Pancreas (tissue), 10 donors: ENCODE results near the gene CLDN3. TPM values are rescaled to one million over a fixed set of nuclear protein-coding genes. Genes with fewer than 3 reads are reported as not detected.
A peak's percentile ranks its signal among the peaks of the same experiment; 100 is the strongest.
"Not testable (repeated sequence)": the region's sequence is repeated elsewhere in the genome, so short reads cannot be mapped to it uniquely, and the experiment has no call there.

Experiments used
- ATAC-seq, 4 donors: fragments of 200-7000 bp; cut with Tn5 transposase; one replicate each; pipeline versions ENCODE4 v1.8.0 to v1.9.1; 2020; ENCODE audit warnings: mild to moderate bottlenecking in 4 of 4, moderate library complexity in 4 of 4
- DNase-seq, 6 donors: peaks; one replicate each; pipeline ENCODE4 v3.0.0-alpha.2; 2020
- FAIRE-seq: peaks from 2 replicates; lab custom pipeline; 2012; peaks lifted over from hg19 to GRCh38; lab: Jason Lieb, UNC
- H3K27ac ChIP-seq, 4 donors: fragments of 200-600 bp; sonication (generic); 1 replicate in 3 of 4; 2 replicates in 1 of 4; pipeline versions ENCODE4 v1.5.0 to v1.8.0; 2020
- H3K27me3 ChIP-seq, 4 donors: fragments of 200-600 bp; one replicate each; pipeline ENCODE4 v1.8.0; 2021
- H3K36me3 ChIP-seq, 3 donors: fragments of 200-600 bp; sonication (generic) in 1 of 3; one replicate each; pipeline versions ENCODE4 v1.5.0 to v1.8.0; 2020 to 2021
- H3K4me1 ChIP-seq, 3 donors: fragments of 200-600 bp; one replicate each; pipeline ENCODE4 v1.8.0; 2021
- H3K4me3 ChIP-seq, 4 donors: fragments of 200-600 bp; sonication (generic) in 2 of 4; one replicate each; pipeline versions ENCODE4 v1.5.0 to v1.8.0; 2020 to 2021
- H3K9me3 ChIP-seq, 4 donors: fragments of 200-600 bp; one replicate each; pipeline ENCODE4 v1.8.0; 2021
- WGBS, 2 donors: extraction: QIAGEN DNeasy Blood & Tissue Kit; methylation state at CpG; one replicate each; pipeline ENCODE4 v1.1.7; 2013; 5-methylcytosine and 5-hydroxymethylcytosine counted together
- intact Hi-C, 3 donors: fragments of 100-400 bp; cut with DNase I; formaldehyde crosslinking; loops; one replicate each; pipeline versions ENCODE4 v1.11.1 to v1.14.2; 2022
- polyA plus RNA-seq, 2 donors: library from polyadenylated mRNA; stranded (reverse); fragments of 200-250 nt; gene quantifications; one replicate each; pipeline ENCODE4 v1.2.3, GENCODE V29; 2013
- total RNA-seq, 6 donors: library from RNA; stranded (reverse); fragmentation: NEBNext Ultra II Directional in 4 of 6; extraction: Animal tissue kit (Norgen Biotek cat#: 25700) in 4 of 6; gene quantifications; one replicate each; pipeline versions ENCODE4 v1.2.1 to v1.2.4, GENCODE V29; 2021 to 2023
- TF ChIP-seq, protein P1 (sequence below), 4 donors: fragments of 200-600 bp; sonication (generic) in 3 of 4; IDR thresholded peaks; one replicate each; pipeline versions ENCODE4 v1.5.0 to v1.8.0; 2021; ENCODE audit warnings: antibody characterized with exemption in 4 of 4
- donor health status: healthy with polysubstance abuse.
- donor health status: DM: no; HTN: no; CAD: no; lungs with moderate emphysema.
- donor health status: DM: no; HTN: no; CAD: no.
- donor health status: control.
- donor health status: control.
- donor health status: Bipolar disorder and iron deficiency.
- donor health status: DM: yes; HTN: yes; CAD: no.
- donor health status: DM: no; HTN: no; CAD: no.
- donor health status: DM: no; HTN: no; CAD: no.
- donor health status: DM: yes; HTN: yes; CAD: no.

CLDN3 gene
- total and polyA plus RNA-seq, 8 donors, result 42.9 to 122 (median 53.1) TPM

DNA sequence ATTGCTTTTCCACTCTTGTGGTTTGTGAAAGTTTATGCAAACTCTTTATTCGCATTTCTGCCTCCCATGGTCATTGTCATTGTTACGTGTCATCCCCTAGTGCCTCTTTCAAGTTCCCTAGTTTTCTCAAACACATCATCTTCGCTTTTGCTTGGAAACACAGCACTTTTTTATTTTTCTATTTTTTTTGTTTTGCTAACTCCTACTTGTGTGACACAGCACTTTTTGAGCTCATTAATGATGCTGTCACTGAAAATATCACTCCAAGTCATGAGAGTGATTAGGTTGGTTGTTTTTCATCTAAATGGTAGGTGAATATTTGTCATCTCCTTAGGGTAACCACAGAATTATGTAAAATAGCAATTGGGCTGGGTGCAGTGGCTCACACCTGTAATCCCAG lies 42.1 kb downstream of the CLDN3 start:
- TF ChIP-seq, protein P1, sequence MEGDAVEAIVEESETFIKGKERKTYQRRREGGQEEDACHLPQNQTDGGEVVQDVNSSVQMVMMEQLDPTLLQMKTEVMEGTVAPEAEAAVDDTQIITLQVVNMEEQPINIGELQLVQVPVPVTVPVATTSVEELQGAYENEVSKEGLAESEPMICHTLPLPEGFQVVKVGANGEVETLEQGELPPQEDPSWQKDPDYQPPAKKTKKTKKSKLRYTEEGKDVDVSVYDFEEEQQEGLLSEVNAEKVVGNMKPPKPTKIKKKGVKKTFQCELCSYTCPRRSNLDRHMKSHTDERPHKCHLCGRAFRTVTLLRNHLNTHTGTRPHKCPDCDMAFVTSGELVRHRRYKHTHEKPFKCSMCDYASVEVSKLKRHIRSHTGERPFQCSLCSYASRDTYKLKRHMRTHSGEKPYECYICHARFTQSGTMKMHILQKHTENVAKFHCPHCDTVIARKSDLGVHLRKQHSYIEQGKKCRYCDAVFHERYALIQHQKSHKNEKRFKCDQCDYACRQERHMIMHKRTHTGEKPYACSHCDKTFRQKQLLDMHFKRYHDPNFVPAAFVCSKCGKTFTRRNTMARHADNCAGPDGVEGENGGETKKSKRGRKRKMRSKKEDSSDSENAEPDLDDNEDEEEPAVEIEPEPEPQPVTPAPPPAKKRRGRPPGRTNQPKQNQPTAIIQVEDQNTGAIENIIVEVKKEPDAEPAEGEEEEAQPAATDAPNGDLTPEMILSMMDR (IDR thresholded peaks at IDR 0.05), result no peak
- FAIRE-seq (no peak), ATAC-seq (no peak), DNase-seq (no peak)
- intact Hi-C loops, result loop anchor here in 2 of 3 donors (5.0 to 10.0 kb wide), 2 partner anchors 121 to 123 kb away; no protein-coding TSS in a partner anchor
- no peak overlapping the region for H3K4me3 ChIP-seq
- no peaks in the 10 kb centered on the region for H3K9me3 ChIP-seq
- no peaks in the 10 kb centered on the region for H3K4me1 ChIP-seq
- no peak overlapping the region for H3K27ac ChIP-seq
- H3K27me3 ChIP-seq, result no peaks in the 10 kb centered on the region
- H3K36me3 ChIP-seq, result no peaks in the 10 kb centered on the region
- 80 to 82% methylated on average over 3 of the region's 3 CpGs for WGBS, 2 donors

- Histone ChIP-seq H3K4me3 (no peak overlapping the region), H3K36me3 (no peaks in the 10 kb centered on the region), H3K9me3 (no peaks in the 10 kb centered on the region), H3K27me3 (no peaks in the 10 kb centered on the region), H3K27ac (no peak overlapping the region), H3K4me1 (peaks cover 0 to 10% (median 4%) of the 10 kb centered on the region in 3 donors)
- DNase-seq (no peak), ATAC-seq (peak in 2 of 4 donors; percentile 2 to 4), FAIRE-seq (no peak)
- intact Hi-C loops, result loop anchor here in 2 of 3 donors (5.0 to 10.0 kb wide), 2 partner anchors 119 to 121 kb away; no protein-coding TSS in a partner anchor
- TF ChIP-seq, protein P1 (IDR thresholded peaks at IDR 0.05), result no peak
- 73 to 89% methylated on average over 1 of the region's 1 CpG for WGBS, 2 donors
Measured at GRCh38 chr7:73726083-73726466, 44.0 kb downstream of the CLDN3 start.

DNA sequence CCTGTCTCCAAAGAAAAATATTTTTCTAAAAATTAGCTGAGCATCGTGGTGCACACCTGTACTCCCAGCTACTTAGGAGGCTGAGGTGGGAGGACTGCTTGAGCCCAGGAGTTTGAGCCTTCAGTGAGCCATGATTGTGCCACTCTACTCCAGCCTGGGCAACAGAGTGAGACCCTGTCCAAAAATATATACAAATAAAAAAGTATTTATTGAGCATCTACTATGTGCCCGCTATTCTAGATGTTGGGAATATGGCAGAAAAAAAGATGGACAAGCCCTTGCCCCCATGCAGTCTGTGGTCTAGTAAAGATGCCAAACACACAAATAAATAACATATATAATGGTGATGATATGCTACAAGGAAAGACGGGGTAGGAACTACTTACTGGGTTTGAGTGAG lies 46.3 kb downstream of the CLDN3 start:
- DNase-seq (no peak), ATAC-seq (no peak), FAIRE-seq (no peak)
- no peak overlapping the region for H3K27ac ChIP-seq
- peaks cover 0 to 11% (median 4%) of the 10 kb centered on the region in 3 donors for H3K4me1 ChIP-seq
- H3K27me3 ChIP-seq, result no peaks in the 10 kb centered on the region
- H3K36me3 ChIP-seq, result no peaks in the 10 kb centered on the region
- intact Hi-C loops, result loop anchor here in 2 of 3 donors (5.0 to 10.0 kb wide), 2 partner anchors 119 to 122 kb away; no protein-coding TSS in a partner anchor
- no peaks in the 10 kb centered on the region for H3K9me3 ChIP-seq
- WGBS, 2 donors, result 82 to 92% methylated on average over 3 of the region's 3 CpGs
- no peak overlapping the region for H3K4me3 ChIP-seq
- TF ChIP-seq, protein P1 (IDR thresholded peaks at IDR 0.05), result no peak

DNA sequence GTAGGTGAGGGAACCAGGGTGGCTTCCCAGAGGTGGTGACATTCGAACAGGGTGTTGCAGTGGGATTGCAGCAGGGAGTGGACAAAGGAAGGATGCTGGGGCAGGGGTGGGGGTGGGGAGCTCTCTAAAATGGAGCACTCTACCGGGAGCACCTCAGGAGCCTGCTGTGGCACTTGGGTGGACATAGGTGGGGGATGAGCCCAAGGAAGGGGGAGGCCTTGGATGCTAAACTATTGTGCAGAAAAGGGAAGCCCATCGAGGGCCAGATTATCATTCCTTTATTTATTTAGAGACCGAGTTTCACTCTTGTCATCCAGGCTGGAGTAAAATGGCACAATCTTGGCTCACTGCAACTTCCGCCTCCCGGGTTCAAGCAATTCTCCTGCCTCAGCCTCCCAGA lies 47.3 kb downstream of the CLDN3 start:
- FAIRE-seq (no peak), DNase-seq (no peak), ATAC-seq (no peak)
- Histone ChIP-seq H3K36me3 (no peaks in the 10 kb centered on the region), H3K9me3 (no peaks in the 10 kb centered on the region), H3K4me1 (peaks cover 0 to 11% (median 4%) of the 10 kb centered on the region in 3 donors), H3K4me3 (no peak overlapping the region), H3K27ac (no peak overlapping the region), H3K27me3 (no peaks in the 10 kb centered on the region)
- TF ChIP-seq, protein P1 (IDR thresholded peaks at IDR 0.05), result no peak
- WGBS, 2 donors, result 42 to 51% methylated on average over 6 of the region's 6 CpGs
- intact Hi-C loops, result loop anchor here in 2 of 3 donors (5.0 to 10.0 kb wide), 2 partner anchors 118 to 120 kb away; no protein-coding TSS in a partner anchor

GRCh38 chr7:73722182-73722581 lies 47.9 kb downstream of the CLDN3 start:
- H3K4me3 ChIP-seq, H3K9me3 ChIP-seq, ATAC-seq, H3K36me3 ChIP-seq, FAIRE-seq, DNase-seq, H3K27me3 ChIP-seq: not testable (repeated sequence)
- peak overlapping the region in 1 of 4 donors; percentile 25 for H3K27ac ChIP-seq
- intact Hi-C loops, result loop anchor here in 2 of 3 donors (5.0 to 10.0 kb wide), 2 partner anchors 117 to 120 kb away; no protein-coding TSS in a partner anchor
- peaks cover 0 to 11% (median 4%) of the 10 kb centered on the region in 3 donors for H3K4me1 ChIP-seq
- 62 to 74% methylated on average over 4 of the region's 4 CpGs for WGBS, 2 donors
